Thyroid gland (tissue), 4 donors: Measurements from ENCODE around the gene NR6A1. TPM values are rescaled to one million over a fixed set of nuclear protein-coding genes. Genes with fewer than 3 reads are reported as not detected.

Experiments
- DNase-seq, 2 donors: peaks; one replicate each; pipeline ENCODE4 v3.0.0-alpha.2; 2019
- H3K27ac ChIP-seq, 3 donors: fragments of 200-600 bp; sonication (generic); 1 replicate in 2 of 3; 2 replicates in 1 of 3; pipeline ENCODE4 v1.5.1; 2016 to 2019; ENCODE audit warnings: mild to moderate bottlenecking in 1 of 3, moderate library complexity in 1 of 3
- H3K27me3 ChIP-seq: fragments of 200-600 bp; sonication (generic); one replicate; pipeline ENCODE4 v1.5.1; 2019
- H3K36me3 ChIP-seq, 2 donors: fragments of 200-600 bp; sonication (generic); one replicate each; pipeline ENCODE4 v1.5.1; 2016 to 2019
- H3K4me1 ChIP-seq, 2 donors: fragments of 200-600 bp; sonication (generic); one replicate each; pipeline ENCODE4 v1.5.1; 2017 to 2019
- H3K4me3 ChIP-seq, 3 donors: fragments of 200-600 bp; sonication (generic); replicated peaks in 1 of 3; 1 replicate in 2 of 3; 2 replicates in 1 of 3; pipeline ENCODE4 v1.5.1; 2016; ENCODE audit warnings: mild to moderate bottlenecking in 1 of 3
- H3K9me3 ChIP-seq: fragments of 200-600 bp; sonication (generic); one replicate; pipeline ENCODE4 v1.5.1; 2017
- CTCF ChIP-seq, 6 experiments: fragments of 200-600 bp in 3 of 6; fragments of 450-650 bp in 3 of 6; sonication (generic) in 3 of 6; IDR thresholded peaks; one replicate each; pipeline ENCODE4 v1.5.1; 2016 to 2019; ENCODE audit warnings: antibody characterized with exemption in 6 of 6, mild to moderate bottlenecking in 2 of 6, inconsistent platforms in 1 of 6, moderate library complexity in 1 of 6
- POLR2A ChIP-seq, 2 donors: fragments of 450-650 bp; IDR thresholded peaks; one replicate each; pipeline ENCODE4 v1.6.1; 2017; ENCODE audit warnings: antibody characterized with exemption in 2 of 2, mild to moderate bottlenecking in 2 of 2, moderate library complexity in 1 of 2
- WGBS, 2 donors: methylation state at CpG; one replicate each; pipeline ENCODE4 v1.1.5; 2017; 5-methylcytosine and 5-hydroxymethylcytosine counted together
- intact Hi-C: fragments of 100-400 bp; cut with DNase I; formaldehyde crosslinking; loops from one replicate; pipeline ENCODE4 v1.15.1; 2023
- total RNA-seq, 4 donors: library from RNA; depleted of rRNA; stranded (reverse); fragments of >200 nt; gene quantifications; one replicate each; pipeline ENCODE4 v1.2.3, GENCODE V29; 2016

The NR6A1 gene
- total RNA-seq, 4 donors from 2014 or later = 15.3 to 25.0 (median 19.3) TPM

- Histone ChIP-seq H3K27ac (no peak overlapping the region), H3K36me3 (peaks cover 5 to 6% of the 10 kb centered on the region in 2 donors), H3K4me1 (no peaks in the 10 kb centered on the region), H3K9me3 (no peaks in the 10 kb centered on the region), H3K27me3 (no peaks in the 10 kb centered on the region), H3K4me3 (no peak overlapping the region)
- intact Hi-C loops = no loop called here
- 98 to 100% methylated on average over 2 of the region's 2 CpGs for WGBS, 2 donors
- TF ChIP-seq CTCF (IDR thresholded peaks at IDR 0.05) (no peak), POLR2A (IDR thresholded peaks at IDR 0.05) (no peak)
- no peak for DNase-seq
Observed at GRCh38 chr9:124531115-124531514, 240.0 kb downstream of the NR6A1 start.

GRCh38 chr9:124530246-124530645 lies 240.9 kb downstream of the NR6A1 start:
- 64 to 77% methylated on average over 4 of the region's 4 CpGs for WGBS, 2 donors
- no peak overlapping the region for H3K27ac ChIP-seq
- intact Hi-C loops = no loop called here

GRCh38 chr9:124527781-124528180 lies 243.3 kb downstream of the NR6A1 start:
- WGBS, 2 donors = 88 to 92% methylated on average over 3 of the region's 3 CpGs
- intact Hi-C loops = no loop called here

More at GRCh38 chr9:124530246-124530645, 240.9 kb downstream of the NR6A1 start:
- TF ChIP-seq CTCF (IDR thresholded peaks at IDR 0.05) (no peak), POLR2A (IDR thresholded peaks at IDR 0.05) (no peak)
- Histone ChIP-seq H3K36me3 (peaks cover 0 to 5% of the 10 kb centered on the region in 2 donors), H3K27me3 (no peaks in the 10 kb centered on the region), H3K4me1 (no peaks in the 10 kb centered on the region), H3K9me3 (no peaks in the 10 kb centered on the region), H3K4me3 (no peak overlapping the region)
- no peak for DNase-seq

GRCh38 chr9:124526174-124526573 lies 244.9 kb downstream of the NR6A1 start:
- H3K9me3 ChIP-seq = no peaks in the 10 kb centered on the region
- H3K4me3 ChIP-seq = no peak overlapping the region
- peaks cover 0 to 5% of the 10 kb centered on the region in 2 donors for H3K36me3 ChIP-seq
- 91 to 100% methylated on average over 2 of the region's 2 CpGs for WGBS, 2 donors
- no peak for TF ChIP-seq POLR2A (IDR thresholded peaks at IDR 0.05)
- no peak for TF ChIP-seq CTCF (IDR thresholded peaks at IDR 0.05)
- intact Hi-C loops = no loop called here
- H3K27ac ChIP-seq = no peak overlapping the region
- H3K4me1 ChIP-seq = no peaks in the 10 kb centered on the region
- no peaks in the 10 kb centered on the region for H3K27me3 ChIP-seq
- DNase-seq = no peak

More at GRCh38 chr9:124527781-124528180, 243.3 kb downstream of the NR6A1 start:
- no peak for TF ChIP-seq CTCF (IDR thresholded peaks at IDR 0.05)
- TF ChIP-seq POLR2A (IDR thresholded peaks at IDR 0.05) = no peak
- DNase-seq = no peak
- Histone ChIP-seq H3K36me3 (peaks cover 0 to 5% of the 10 kb centered on the region in 2 donors), H3K4me1 (no peaks in the 10 kb centered on the region), H3K9me3 (no peaks in the 10 kb centered on the region), H3K27ac (no peak overlapping the region), H3K4me3 (no peak overlapping the region), H3K27me3 (no peaks in the 10 kb centered on the region)

- Histone ChIP-seq H3K9me3 (no peaks in the 10 kb centered on the region), H3K4me3 (no peak overlapping the region), H3K36me3 (peaks cover 0 to 5% of the 10 kb centered on the region in 2 donors), H3K4me1 (no peaks in the 10 kb centered on the region), H3K27ac (no peak overlapping the region), H3K27me3 (no peaks in the 10 kb centered on the region)
- 87 to 89% methylated on average over 7 of the region's 7 CpGs for WGBS, 2 donors
- DNase-seq = no peak
- TF ChIP-seq CTCF (IDR thresholded peaks at IDR 0.05) (no peak), POLR2A (IDR thresholded peaks at IDR 0.05) (no peak)
- intact Hi-C loops = no loop called here
Observed at GRCh38 chr9:124522121-124523098, 248.7 kb downstream of the NR6A1 start.
